Measurements from ENCODE around the gene AGTRAP.

Gene AGTRAP

DNA sequence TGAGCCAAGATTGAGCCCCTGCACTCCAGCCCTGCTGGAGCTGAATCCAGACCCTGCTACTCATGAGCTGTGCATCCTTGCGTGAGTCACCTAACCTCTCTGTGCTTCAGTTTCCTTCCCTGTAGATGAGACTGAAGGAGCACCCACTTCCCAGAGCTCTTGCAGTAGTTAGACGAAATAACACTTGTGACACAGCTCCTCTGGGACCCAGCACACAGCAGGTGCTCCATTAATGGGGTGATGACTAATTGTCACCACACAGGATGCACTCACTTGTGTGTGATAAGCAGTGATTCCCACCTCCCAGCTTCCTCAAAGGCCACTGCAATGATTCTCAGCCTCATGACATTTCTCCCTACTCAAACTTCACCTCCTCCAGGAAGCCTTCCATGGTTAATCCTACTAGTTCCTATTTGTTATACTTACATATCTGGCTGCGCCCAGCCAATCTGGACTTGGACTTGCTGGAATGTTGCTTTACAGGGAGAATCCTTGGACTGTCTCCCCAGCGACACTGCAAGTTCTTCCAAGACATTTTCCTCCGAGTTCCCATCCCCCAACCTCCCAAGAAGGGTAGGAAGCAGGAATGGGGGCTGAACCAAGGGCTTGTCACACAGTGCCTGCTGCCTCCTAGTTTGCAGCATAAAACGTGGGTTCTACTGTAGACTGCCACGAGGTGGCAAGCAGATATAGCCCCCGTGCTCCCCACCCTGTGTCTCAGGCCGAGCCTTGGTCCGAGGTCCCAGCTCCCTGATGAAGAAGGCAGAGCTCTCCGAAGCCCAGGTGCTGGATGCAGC lies 27.2 kb upstream of the AGTRAP start:
- Histone ChIP-seq H3K4me1 (ENCODE audit: control insufficient read depth in 1 of 2, insufficient read depth in 1 of 2, low read depth in 1 of 2, low read length in 1 of 2) (no peaks in the 10 kb centered on the region), H3K27ac (no peak overlapping the region), H3K4me3 (ENCODE audit: low read depth in 1 of 2, low read length in 1 of 2) (no peak overlapping the region), H3K27me3 (peaks cover 56% of the 10 kb centered on the region), H3K9me3 (no peaks in the 10 kb centered on the region), H3K36me3 (no peaks in the 10 kb centered on the region)
- no peak for TF ChIP-seq CTCF (IDR thresholded peaks at IDR 0.05)

DNA sequence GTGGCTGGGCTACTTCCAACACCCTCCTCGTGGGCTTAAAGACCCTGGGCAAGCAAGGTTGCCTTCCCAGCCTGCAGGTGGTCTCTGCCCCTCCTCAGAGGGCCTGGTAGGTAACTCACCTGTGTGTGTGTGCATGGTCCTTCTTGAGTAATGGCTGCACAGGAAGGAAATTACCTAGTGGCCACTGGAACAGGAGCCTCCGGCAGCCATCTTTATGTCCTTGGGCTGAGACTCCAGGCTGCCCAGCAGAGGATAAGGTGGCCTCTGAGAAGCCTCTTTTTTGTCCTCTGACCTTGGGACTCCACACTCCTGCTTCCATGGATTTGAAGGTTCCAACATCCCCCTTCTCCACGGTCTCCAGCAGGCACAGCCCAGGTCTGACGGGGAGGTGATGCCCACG lies 24.4 kb upstream of the AGTRAP start:
- H3K9me3 ChIP-seq = no peaks in the 10 kb centered on the region
- no peak overlapping the region for H3K27ac ChIP-seq
- TF ChIP-seq CTCF (IDR thresholded peaks at IDR 0.05) = no peak

GRCh38 chr1:11712285-11712684 lies 23.7 kb upstream of the AGTRAP start:
- no peaks in the 10 kb centered on the region for H3K36me3 ChIP-seq

More for the DNA sequence above, 24.4 kb upstream of the AGTRAP start:
- H3K4me3 ChIP-seq (ENCODE audit: low read depth in 1 of 2, low read length in 1 of 2) = no peak overlapping the region
- peaks cover 28% of the 10 kb centered on the region for H3K27me3 ChIP-seq
- no peaks in the 10 kb centered on the region for H3K4me1 ChIP-seq (ENCODE audit: control insufficient read depth in 1 of 2, insufficient read depth in 1 of 2, low read depth in 1 of 2, low read length in 1 of 2)
- H3K36me3 ChIP-seq = no peaks in the 10 kb centered on the region

GRCh38 chr1:11713095-11713494 lies 22.8 kb upstream of the AGTRAP start:
- no peaks in the 10 kb centered on the region for H3K4me1 ChIP-seq (ENCODE audit: control insufficient read depth in 1 of 2, insufficient read depth in 1 of 2, low read depth in 1 of 2, low read length in 1 of 2)
- no peak overlapping the region for H3K27ac ChIP-seq
- H3K9me3 ChIP-seq = no peaks in the 10 kb centered on the region
- TF ChIP-seq CTCF (IDR thresholded peaks at IDR 0.05) = no peak
- no peak overlapping the region for H3K4me3 ChIP-seq (ENCODE audit: low read depth in 1 of 2, low read length in 1 of 2)
- H3K27me3 ChIP-seq = peaks cover 15% of the 10 kb centered on the region
- H3K36me3 ChIP-seq = no peaks in the 10 kb centered on the region

More at GRCh38 chr1:11712285-11712684, 23.7 kb upstream of the AGTRAP start:
- TF ChIP-seq CTCF (IDR thresholded peaks at IDR 0.05) = no peak
- no peaks in the 10 kb centered on the region for H3K4me1 ChIP-seq (ENCODE audit: control insufficient read depth in 1 of 2, insufficient read depth in 1 of 2, low read depth in 1 of 2, low read length in 1 of 2)
- no peaks in the 10 kb centered on the region for H3K9me3 ChIP-seq
- no peak overlapping the region for H3K4me3 ChIP-seq (ENCODE audit: low read depth in 1 of 2, low read length in 1 of 2)
- H3K27me3 ChIP-seq = peaks cover 23% of the 10 kb centered on the region
- H3K27ac ChIP-seq = no peak overlapping the region

DNA sequence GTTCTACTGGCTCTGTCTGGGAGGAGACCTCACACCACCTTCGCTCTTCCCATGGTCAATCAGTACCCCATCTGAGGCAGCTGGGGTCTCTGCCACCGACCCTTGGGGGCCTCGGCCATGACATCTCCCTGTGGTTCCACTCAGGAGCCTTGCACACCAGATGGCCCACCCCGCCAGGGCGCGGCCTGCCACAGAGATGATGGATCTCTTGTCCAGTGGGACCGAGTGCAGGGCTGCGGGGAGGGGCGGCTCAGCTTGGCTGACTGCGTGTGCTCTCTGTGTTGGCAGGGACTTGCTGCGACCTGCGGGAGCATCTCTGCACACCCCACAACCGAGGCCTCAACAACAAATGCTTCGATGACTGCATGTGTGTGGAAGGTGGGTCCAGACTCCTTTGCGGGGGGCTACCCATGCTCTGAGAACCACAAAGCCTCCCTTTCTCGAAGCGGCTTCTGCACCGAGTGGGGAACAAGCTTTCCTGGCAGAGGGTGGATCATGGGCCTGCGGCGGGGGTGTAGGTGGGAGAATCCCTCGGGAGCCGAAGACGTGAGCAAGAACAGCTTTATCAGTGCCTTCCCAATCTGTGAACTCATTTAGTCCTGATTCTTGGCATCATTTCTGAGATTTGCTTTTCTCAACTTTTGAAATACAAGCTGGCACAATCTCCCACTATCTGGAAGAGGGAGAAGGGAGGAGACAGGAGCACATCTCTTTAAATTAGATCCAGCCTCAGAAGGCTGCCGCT lies 20.9 kb upstream of the AGTRAP start:
- no peak for TF ChIP-seq CTCF (IDR thresholded peaks at IDR 0.05)

More for the DNA sequence above, 20.9 kb upstream of the AGTRAP start:
- Histone ChIP-seq H3K9me3 (no peaks in the 10 kb centered on the region), H3K27ac (no peak overlapping the region), H3K36me3 (no peaks in the 10 kb centered on the region), H3K27me3 (no peaks in the 10 kb centered on the region), H3K4me1 (ENCODE audit: control insufficient read depth in 1 of 2, insufficient read depth in 1 of 2, low read depth in 1 of 2, low read length in 1 of 2) (peaks cover 13 to 15% of the 10 kb centered on the region in 2 experiments), H3K4me3 (ENCODE audit: low read depth in 1 of 2, low read length in 1 of 2) (no peak overlapping the region)
